ACC112 (cell line): ENCODE results near the gene LRRC8D.
A peak's percentile ranks its signal among the peaks of the same experiment; 100 is the strongest.

Experiments
- H2AFZ ChIP-seq: fragments of 200-600 bp; sonication (generic); one replicate; pipeline ENCODE4 v1.6.0; 2017; ENCODE audit warnings: antibody characterized with exemption, low read length; ENCODE audit not compliant: unreplicated experiment
- H3K27ac ChIP-seq: fragments of 200-600 bp; sonication (generic); 2 replicates; pipeline ENCODE4 v1.5.1; 2014; ENCODE audit warnings: low read depth, mild to moderate bottlenecking, antibody characterized with exemption, low read length, moderate library complexity
- H3K27me3 ChIP-seq: fragments of 200-600 bp; sonication (generic); 2 replicates; pipeline ENCODE4 v1.6.1; 2014; ENCODE audit warnings: mild to moderate bottlenecking, antibody characterized with exemption, low read length, moderate library complexity, mixed read lengths; ENCODE audit not compliant: insufficient read depth
- H3K36me3 ChIP-seq: fragments of 200-600 bp; sonication (generic); 2 replicates; pipeline ENCODE4 v1.6.1; 2016; ENCODE audit warnings: mild to moderate bottlenecking, antibody characterized with exemption, low read length, moderate library complexity, mixed read lengths; ENCODE audit not compliant: insufficient read depth
- H3K4me1 ChIP-seq: fragments of 200-600 bp; sonication (generic); one replicate; pipeline ENCODE4 v1.6.1; 2016; ENCODE audit warnings: low read length, mixed read lengths; ENCODE audit not compliant: insufficient read depth, unreplicated experiment, control insufficient read depth
- H3K4me3 ChIP-seq: fragments of 200-600 bp; sonication (generic); 2 replicates; pipeline ENCODE4 v1.5.1; 2014; ENCODE audit warnings: mild to moderate bottlenecking, low read depth, low read length
- H3K79me2 ChIP-seq: fragments of 200-600 bp; sonication (generic); one replicate; pipeline ENCODE4 v1.6.0; 2016; ENCODE audit warnings: low read length; ENCODE audit not compliant: control insufficient read depth, unreplicated experiment, insufficient read depth

The LRRC8D gene

DNA sequence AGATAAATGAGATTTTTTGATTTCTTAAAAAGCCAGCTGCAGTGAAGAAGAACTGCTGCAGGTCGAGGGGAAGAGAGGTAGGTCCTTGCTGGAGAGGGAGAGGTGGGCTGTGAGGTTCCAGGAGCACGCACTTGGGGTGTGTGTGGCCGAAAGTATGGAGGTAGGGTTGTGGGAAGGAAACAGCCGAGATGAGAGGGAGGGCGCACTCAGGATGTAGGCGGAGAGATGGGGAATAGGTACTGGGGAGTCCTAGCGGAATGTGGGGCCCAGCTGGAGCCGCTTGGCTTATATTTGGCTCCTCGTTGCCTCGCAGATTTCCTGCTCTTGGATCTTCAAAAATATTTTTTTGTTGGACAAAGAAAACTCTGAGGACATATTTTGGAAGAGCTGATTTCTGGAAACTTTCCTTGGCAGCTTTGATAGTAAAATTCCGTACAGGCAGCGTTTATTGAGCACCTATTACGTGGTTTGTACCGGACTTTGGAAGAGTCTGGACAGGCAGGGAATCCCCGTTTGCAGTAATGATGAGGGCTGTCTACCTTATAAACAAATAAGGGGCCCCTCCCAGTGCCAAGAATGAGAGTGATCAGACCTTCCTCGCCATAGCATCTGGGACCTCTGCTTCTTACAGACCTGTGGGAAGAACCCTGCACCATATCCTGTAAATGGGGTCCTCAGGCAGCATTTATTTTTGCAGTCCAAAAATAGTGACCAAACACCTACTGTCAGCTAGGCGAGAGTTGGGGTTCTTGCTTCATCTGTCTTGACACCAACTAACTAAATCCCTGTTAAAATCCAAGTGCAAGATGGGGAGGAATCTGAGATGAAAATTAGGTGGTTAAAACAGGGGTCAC lies 1.5 kb downstream of the LRRC8D start:
- H3K4me1 ChIP-seq: peaks cover 24% of the 10 kb centered on the region

DNA sequence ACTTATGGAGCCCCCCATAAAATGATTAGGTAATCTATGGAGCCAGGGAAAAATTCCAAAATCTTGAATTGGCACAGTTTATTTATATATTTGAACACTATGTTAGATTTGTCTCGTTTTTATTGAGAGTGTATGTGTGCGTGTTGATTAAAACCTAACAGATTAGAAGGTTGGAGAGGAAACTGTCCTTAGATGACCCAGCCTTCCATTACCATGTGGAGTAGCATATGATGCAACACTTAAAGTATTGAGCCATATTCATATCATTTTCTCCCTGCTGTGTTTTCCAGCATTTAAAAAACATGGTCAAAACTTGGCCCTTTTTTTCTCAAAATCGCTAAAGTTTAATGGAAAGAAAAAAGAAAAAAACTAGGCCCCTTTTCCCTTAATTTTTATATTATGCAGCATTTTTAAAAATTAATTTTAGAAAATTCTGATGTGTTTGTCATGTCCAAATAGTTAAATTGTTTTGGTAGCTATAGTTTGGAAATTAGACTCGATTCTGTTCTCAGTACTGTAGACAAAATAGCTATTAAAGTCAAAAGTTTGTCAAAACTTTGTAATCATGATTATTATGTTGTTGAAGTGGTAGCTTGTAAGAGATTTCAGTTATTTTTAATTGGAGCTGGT lies 2.3 kb downstream of the LRRC8D start:
- Histone ChIP-seq H2AFZ (peak overlapping the region; percentile 67), H3K79me2 (peaks cover 5% of the 10 kb centered on the region), H3K27ac (peak overlapping the region; percentile 60), H3K27me3 (no peaks in the 10 kb centered on the region), H3K36me3 (0 out of 2 replicates have a peak, but pooled peaks cover 6% of the 10 kb centered on the region), H3K4me1 (peaks cover 24% of the 10 kb centered on the region), H3K4me3 (peak overlapping the region; percentile 91)

More for the DNA sequence above, 1.5 kb downstream of the LRRC8D start:
- Histone ChIP-seq H3K36me3 (0 out of 2 replicates have a peak, but pooled peaks cover 6% of the 10 kb centered on the region), H2AFZ (peak overlapping the region; percentile 92), H3K4me3 (peak overlapping the region; percentile 91), H3K27me3 (no peaks in the 10 kb centered on the region), H3K79me2 (peaks cover 5% of the 10 kb centered on the region), H3K27ac (peak overlapping the region; percentile 60)

DNA sequence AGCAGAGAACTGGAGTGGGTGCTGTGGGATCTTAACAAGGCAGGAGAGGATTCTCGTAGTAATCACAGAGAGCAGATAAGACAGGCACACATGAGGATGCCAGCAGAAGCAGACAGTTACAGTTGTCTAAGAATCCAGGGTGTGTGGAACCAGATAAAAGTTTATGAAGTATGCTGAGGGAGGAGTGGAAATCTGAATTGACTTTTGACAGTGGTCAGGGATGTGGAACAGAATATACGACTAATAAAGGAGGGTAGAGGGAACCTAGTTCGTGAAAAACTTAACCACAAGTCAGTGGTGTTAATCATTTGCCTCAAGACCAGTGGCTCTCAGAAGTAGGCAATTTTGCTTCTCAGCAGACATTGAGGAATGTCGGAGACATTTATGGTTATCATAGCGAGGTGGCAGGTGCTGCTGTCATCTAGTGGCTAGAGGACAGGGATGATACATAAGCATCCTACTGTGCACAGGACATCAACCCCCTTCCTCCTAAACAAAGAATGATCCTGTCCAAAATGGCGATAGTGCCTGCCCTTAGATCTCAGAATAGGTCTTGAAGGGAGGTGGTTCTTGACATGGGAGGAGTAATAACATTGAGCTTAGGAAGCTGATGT lies 3.0 kb downstream of the LRRC8D start:
- Histone ChIP-seq H3K4me3 (peak overlapping the region; percentile 91), H2AFZ (peak overlapping the region; percentile 67), H3K4me1 (peaks cover 24% of the 10 kb centered on the region), H3K36me3 (0 out of 2 replicates have a peak, but pooled peaks cover 6% of the 10 kb centered on the region), H3K27ac (peak overlapping the region; percentile 60), H3K27me3 (no peaks in the 10 kb centered on the region), H3K79me2 (peaks cover 5% of the 10 kb centered on the region)

DNA sequence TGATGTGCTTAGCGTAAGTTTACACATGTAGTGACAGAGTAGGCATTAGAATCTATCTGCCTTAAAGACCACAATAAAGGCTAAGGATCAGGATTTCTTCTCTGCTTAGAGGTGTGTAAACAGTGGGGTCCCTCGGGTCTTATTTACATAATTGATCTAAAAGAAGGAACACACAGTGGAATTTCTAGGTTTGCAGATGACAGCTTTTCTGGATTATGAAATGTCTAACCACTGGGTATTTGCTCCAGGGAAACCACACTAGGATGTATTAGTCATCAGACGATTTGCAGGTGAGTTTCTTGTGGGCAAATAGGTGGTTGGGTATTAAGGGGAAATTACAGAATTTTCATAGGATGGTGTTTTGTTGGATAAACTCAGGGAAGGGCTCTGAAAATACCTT lies 5.8 kb downstream of the LRRC8D start:
- Histone ChIP-seq H3K79me2 (peaks cover 5% of the 10 kb centered on the region), H3K4me3 (no peak overlapping the region), H3K36me3 (0 out of 2 replicates have a peak, but pooled peaks cover 6% of the 10 kb centered on the region), H3K4me1 (peaks cover 24% of the 10 kb centered on the region), H3K27me3 (no peaks in the 10 kb centered on the region), H3K27ac (no peak overlapping the region), H2AFZ (no peak overlapping the region)

DNA sequence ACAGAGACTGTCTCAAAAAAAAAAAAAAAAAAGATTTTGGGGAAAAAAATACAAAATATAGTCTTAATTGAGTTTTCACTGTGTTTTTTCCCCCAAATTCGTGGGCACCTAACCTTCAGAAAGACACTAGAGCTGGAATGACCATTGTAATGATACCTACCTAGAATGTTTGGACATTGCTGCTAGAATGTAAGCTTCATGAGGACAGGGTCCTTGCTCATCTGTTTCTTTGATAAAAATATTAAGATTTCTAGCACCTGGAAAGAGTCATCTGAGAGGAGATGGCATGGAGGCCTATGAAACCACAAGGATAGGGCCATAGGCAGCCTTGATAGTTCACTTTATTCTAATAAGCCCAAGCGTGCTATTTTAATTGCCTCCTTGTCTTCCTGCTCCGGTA lies 6.5 kb downstream of the LRRC8D start:
- Histone ChIP-seq H3K4me1 (peaks cover 19% of the 10 kb centered on the region), H2AFZ (no peak overlapping the region), H3K79me2 (no peaks in the 10 kb centered on the region), H3K27ac (no peak overlapping the region), H3K4me3 (no peak overlapping the region), H3K36me3 (0 out of 2 replicates have a peak, but pooled peaks cover 6% of the 10 kb centered on the region), H3K27me3 (no peaks in the 10 kb centered on the region)

DNA sequence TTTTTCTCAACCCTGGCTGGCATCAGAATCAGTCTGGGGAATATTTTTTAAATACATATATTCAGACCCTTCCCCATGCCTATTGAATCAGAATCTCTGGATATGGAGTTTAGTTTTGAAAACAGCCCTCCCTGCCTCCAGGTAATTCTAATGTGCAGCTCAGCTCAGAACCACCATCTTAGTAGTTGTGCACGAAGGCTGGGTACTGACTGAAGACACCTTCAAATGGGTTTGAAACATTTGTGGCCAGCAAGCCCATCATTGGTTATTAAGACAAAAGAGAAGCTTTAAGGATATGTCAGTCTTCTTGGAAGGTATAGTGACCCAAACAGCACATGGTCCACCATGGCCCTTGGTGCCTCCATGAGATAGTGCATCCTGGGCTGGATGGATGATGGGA lies 7.1 kb downstream of the LRRC8D start:
- H2AFZ ChIP-seq: no peak overlapping the region

DNA sequence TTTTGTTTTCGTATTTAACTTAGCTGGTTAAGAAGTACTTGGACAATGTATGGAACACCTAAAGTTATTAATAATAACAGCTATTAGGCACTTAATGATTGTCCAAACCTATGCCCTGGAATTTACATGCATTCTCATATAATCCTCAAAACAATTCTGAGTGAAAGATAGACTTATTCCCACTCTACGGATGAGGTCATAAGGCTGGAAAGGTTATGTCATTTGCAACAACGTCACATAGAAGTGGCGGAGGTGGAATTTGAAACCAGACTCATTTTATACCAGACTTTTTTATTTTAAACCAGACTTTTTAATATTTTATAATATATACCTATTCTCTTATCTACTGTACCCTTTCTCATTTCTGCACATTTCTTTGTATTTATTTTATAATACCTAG lies 8.4 kb downstream of the LRRC8D start:
- 0 out of 2 replicates have a peak, but pooled peaks cover 6% of the 10 kb centered on the region for H3K36me3 ChIP-seq
- no peaks in the 10 kb centered on the region for H3K79me2 ChIP-seq
- no peak overlapping the region for H3K4me3 ChIP-seq
- H3K4me1 ChIP-seq: peaks cover under 1% of the 10 kb centered on the region
- no peak overlapping the region for H2AFZ ChIP-seq
- no peaks in the 10 kb centered on the region for H3K27me3 ChIP-seq
- H3K27ac ChIP-seq: no peak overlapping the region

More for the DNA sequence above, 7.1 kb downstream of the LRRC8D start:
- Histone ChIP-seq H3K27ac (no peak overlapping the region), H3K79me2 (no peaks in the 10 kb centered on the region), H3K36me3 (0 out of 2 replicates have a peak, but pooled peaks cover 6% of the 10 kb centered on the region), H3K4me3 (no peak overlapping the region), H3K4me1 (peaks cover 13% of the 10 kb centered on the region), H3K27me3 (no peaks in the 10 kb centered on the region)

DNA sequence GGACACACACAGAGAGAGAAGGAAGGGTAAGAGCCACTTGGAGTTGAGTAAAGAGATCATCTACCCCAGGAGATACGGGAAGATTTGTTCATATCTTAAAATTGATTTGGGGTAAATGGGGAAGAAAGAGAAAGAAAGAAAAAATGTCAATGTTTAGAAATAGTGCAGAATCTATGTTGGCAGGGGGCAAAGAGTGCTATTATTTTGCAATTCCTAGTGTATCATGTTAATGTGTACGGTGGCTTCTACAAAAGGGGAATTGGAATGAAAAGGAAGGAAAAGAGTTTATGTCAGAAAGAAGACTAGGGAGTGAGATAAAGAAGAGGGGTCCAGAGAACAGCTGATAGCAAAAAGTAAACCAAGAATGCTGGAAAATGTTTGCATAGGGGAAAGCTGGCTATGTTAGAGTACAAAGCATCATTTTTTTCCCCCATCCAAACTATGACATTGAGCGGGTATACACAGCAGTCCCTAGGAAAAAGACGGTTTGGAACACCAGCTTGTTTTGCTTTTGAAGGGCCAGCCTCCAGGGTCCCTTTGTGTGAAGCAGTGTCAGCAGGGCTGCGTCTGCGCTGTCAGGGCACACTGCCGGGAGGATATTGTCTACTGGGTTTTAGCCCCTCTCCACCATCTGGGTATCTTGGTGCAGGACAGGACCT lies 10.8 kb downstream of the LRRC8D start:
- Histone ChIP-seq H3K27ac (no peak overlapping the region), H3K79me2 (no peaks in the 10 kb centered on the region), H3K4me1 (no peaks in the 10 kb centered on the region), H3K27me3 (no peaks in the 10 kb centered on the region), H3K36me3 (no peaks in the 10 kb centered on the region), H2AFZ (no peak overlapping the region), H3K4me3 (no peak overlapping the region)

DNA sequence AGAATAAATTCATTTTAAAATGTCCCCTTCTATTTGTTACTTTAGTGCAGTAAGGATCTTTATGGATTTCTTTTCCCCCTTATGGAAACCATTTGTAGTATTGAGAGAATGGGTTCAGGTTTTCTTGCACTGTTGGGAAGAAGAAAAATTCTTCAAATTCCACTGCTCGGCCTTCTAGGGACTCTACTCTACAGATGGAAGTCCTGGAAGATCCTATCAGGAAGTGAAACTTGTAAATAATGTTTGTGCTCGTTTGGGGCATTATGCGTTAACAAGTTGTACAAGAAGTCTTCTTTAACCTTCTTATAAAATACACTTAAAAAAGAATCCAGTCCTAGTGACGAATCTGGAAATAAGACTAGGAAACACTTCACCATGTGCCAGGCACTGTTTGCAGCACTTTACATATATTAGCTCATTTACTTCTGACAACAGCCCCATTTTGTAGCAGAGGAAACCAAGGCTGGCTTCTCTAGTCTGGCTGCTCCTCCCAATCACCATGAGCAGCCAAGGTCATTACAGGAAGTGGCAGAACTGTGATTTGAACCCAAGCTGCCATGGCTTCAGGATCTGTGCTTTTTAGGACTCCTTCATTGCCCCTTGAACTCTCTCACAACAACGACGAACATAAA lies 11.8 kb downstream of the LRRC8D start:
- Histone ChIP-seq H3K36me3 (no peaks in the 10 kb centered on the region), H2AFZ (no peak overlapping the region), H3K4me3 (no peak overlapping the region), H3K4me1 (no peaks in the 10 kb centered on the region), H3K27me3 (no peaks in the 10 kb centered on the region), H3K27ac (no peak overlapping the region), H3K79me2 (no peaks in the 10 kb centered on the region)
